ENCODE data around the gene NR5A2. TPM values are rescaled to one million over a fixed set of nuclear protein-coding genes. Genes with fewer than 3 reads are reported as not detected.

NR5A2 gene
- total RNA-seq, 1 donor from 2014 or later, result not detected

DNA sequence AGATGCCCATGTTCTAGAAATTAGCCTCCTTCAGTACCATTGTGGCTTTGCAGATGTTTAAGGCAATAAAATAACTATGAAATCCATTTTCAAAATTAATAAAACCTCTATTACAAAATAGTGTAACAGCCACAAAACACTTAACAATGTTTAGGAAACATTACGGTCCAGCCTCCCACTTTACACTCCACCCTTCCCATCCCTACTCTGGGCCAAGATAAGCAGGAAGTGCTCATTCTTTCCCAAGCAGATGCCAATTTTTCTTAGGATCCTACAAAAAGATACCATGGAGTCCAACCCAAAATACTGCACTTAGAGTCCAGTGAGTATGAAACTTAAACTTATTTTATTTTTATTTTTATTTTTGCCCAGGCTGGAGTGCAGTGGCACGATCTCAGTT is 150.8 kb downstream of the NR5A2 start:
- H3K9me3 ChIP-seq (ENCODE audit: low read depth), result no peaks in the 10 kb centered on the region
- TF ChIP-seq EZH2 (IDR thresholded peaks at IDR 0.05) (no peak), EZH2phosphoT487 (IDR thresholded peaks at IDR 0.05) (no peak)
- TF ChIP-seq, protein P1, sequence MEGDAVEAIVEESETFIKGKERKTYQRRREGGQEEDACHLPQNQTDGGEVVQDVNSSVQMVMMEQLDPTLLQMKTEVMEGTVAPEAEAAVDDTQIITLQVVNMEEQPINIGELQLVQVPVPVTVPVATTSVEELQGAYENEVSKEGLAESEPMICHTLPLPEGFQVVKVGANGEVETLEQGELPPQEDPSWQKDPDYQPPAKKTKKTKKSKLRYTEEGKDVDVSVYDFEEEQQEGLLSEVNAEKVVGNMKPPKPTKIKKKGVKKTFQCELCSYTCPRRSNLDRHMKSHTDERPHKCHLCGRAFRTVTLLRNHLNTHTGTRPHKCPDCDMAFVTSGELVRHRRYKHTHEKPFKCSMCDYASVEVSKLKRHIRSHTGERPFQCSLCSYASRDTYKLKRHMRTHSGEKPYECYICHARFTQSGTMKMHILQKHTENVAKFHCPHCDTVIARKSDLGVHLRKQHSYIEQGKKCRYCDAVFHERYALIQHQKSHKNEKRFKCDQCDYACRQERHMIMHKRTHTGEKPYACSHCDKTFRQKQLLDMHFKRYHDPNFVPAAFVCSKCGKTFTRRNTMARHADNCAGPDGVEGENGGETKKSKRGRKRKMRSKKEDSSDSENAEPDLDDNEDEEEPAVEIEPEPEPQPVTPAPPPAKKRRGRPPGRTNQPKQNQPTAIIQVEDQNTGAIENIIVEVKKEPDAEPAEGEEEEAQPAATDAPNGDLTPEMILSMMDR (IDR thresholded peaks at IDR 0.05), result no peak
- no peak overlapping the region for H2AFZ ChIP-seq (replicated peaks)
- Mint-ChIP-seq H3K27me3 (ENCODE audit: insufficient read depth, low read depth) (peaks cover 5% of the 10 kb centered on the region), H3K36me3 (no peaks in the 10 kb centered on the region), H3K4me3 (no peak overlapping the region), H3K4me1 (peaks cover 13% of the 10 kb centered on the region), H3K27ac (no peak overlapping the region), H3K9me3 (peaks cover 3% of the 10 kb centered on the region)
- no peak overlapping the region for H3K9ac ChIP-seq
- H3K4me3 ChIP-seq, result no peak overlapping the region
- H3K4me1 ChIP-seq, result peaks cover 10% of the 10 kb centered on the region
- no peaks in the 10 kb centered on the region for H3K79me2 ChIP-seq (ENCODE audit: low read depth)
- H3K27ac ChIP-seq, result no peak overlapping the region
- no peaks in the 10 kb centered on the region for H3F3A ChIP-seq (ENCODE audit: low read depth)
- H3K4me2 ChIP-seq, result no peak overlapping the region
- H3K36me3 ChIP-seq, result no peaks in the 10 kb centered on the region
- DNase-seq (ENCODE audit: low spot score), result no peak
- no peaks in the 10 kb centered on the region for H3K27me3 ChIP-seq
- H4K20me1 ChIP-seq (ENCODE audit: low read depth), result no peaks in the 10 kb centered on the region

DNA sequence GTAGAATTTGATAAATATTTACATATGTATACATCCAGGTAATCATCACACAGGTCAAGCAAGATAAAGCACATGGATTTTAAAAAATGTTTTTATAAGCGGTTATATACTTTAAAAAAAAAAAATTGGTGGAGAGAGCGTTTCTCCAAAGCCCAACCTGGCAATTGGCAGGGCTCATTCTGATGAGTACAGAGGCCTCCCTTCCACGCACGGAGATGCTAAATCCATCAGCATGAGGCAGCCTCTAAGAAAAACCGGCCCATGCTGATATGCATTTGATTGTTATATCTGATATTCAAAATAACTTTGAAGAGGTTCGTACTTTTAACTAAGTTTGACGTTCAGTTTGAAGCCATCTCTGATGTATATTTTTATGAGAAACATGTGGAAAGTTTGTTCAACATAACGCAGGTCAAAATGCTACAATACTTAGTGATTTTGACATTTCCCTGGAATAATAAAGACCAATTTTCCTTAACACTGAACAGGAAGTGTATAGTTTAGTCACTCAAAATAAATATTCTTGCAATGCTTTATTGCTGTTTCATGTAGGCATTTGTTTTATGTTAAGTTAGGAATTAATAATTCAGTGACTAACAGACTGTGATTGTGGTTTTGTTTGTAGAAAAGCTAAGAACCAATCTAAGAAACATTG is 151.7 kb downstream of the NR5A2 start:
- no peak overlapping the region for H3K4me3 Mint-ChIP-seq
- H3K79me2 ChIP-seq (ENCODE audit: low read depth), result no peaks in the 10 kb centered on the region
- no peak overlapping the region for H3K4me3 ChIP-seq
- no peaks in the 10 kb centered on the region for H4K20me1 ChIP-seq (ENCODE audit: low read depth)
- H3K9me3 Mint-ChIP-seq, result peaks cover 3% of the 10 kb centered on the region
- no peak overlapping the region for H3K9ac ChIP-seq
- no peak overlapping the region for H2AFZ ChIP-seq (replicated peaks)
- no peak overlapping the region for H3K4me2 ChIP-seq
- H3K36me3 ChIP-seq, result no peaks in the 10 kb centered on the region
- H3K27ac ChIP-seq, result no peak overlapping the region
- H3K27me3 Mint-ChIP-seq (ENCODE audit: insufficient read depth, low read depth), result peaks cover 6% of the 10 kb centered on the region
- no peak overlapping the region for H3K27ac Mint-ChIP-seq
- TF ChIP-seq EZH2phosphoT487 (IDR thresholded peaks at IDR 0.05) (no peak), EZH2 (IDR thresholded peaks at IDR 0.05) (no peak)
- TF ChIP-seq, protein P1 (IDR thresholded peaks at IDR 0.05), result no peak
- peaks cover 4% of the 10 kb centered on the region for H3K4me1 ChIP-seq
- H3K27me3 ChIP-seq, result no peaks in the 10 kb centered on the region
- no peaks in the 10 kb centered on the region for H3F3A ChIP-seq (ENCODE audit: low read depth)
- no peak for DNase-seq (ENCODE audit: low spot score)
- H3K4me1 Mint-ChIP-seq, result peaks cover 9% of the 10 kb centered on the region
- no peaks in the 10 kb centered on the region for H3K9me3 ChIP-seq (ENCODE audit: low read depth)
- no peaks in the 10 kb centered on the region for H3K36me3 Mint-ChIP-seq

DNA sequence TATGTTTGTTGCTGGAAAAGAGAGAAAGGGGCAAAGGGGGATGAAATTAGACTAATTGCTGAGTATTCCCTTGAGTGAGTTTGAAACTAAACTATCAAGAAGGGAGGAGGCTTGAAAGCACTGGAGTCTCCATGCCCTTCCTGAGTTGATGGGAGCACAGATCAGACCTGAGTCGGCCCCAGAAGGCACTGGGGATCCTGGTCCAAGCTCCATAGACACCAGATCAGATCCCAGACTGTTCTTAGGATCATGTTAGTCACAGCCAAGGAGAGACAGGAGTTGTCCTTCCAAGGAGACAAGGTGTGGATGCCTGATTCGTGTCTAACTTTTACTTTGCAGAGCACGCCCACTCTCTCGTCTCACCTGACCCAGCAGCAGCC is 152.3 kb downstream of the NR5A2 start:
- no peak overlapping the region for H3K4me3 Mint-ChIP-seq
- Histone ChIP-seq H3K4me2 (no peak overlapping the region), H3K27me3 (no peaks in the 10 kb centered on the region), H3K36me3 (no peaks in the 10 kb centered on the region), H3K4me3 (no peak overlapping the region), H4K20me1 (ENCODE audit: low read depth) (no peaks in the 10 kb centered on the region), H2AFZ (replicated peaks) (no peak overlapping the region), H3K4me1 (no peaks in the 10 kb centered on the region), H3K27ac (no peak overlapping the region), H3F3A (ENCODE audit: low read depth) (no peaks in the 10 kb centered on the region), H3K9ac (no peak overlapping the region), H3K79me2 (ENCODE audit: low read depth) (no peaks in the 10 kb centered on the region), H3K9me3 (ENCODE audit: low read depth) (no peaks in the 10 kb centered on the region)
- no peak overlapping the region for H3K27ac Mint-ChIP-seq
- H3K27me3 Mint-ChIP-seq (ENCODE audit: insufficient read depth, low read depth), result peaks cover 6% of the 10 kb centered on the region
- no peak for TF ChIP-seq EZH2 (IDR thresholded peaks at IDR 0.05)
- TF ChIP-seq, protein P1 (IDR thresholded peaks at IDR 0.05), result no peak
- no peak for TF ChIP-seq EZH2phosphoT487 (IDR thresholded peaks at IDR 0.05)
- no peaks in the 10 kb centered on the region for H3K36me3 Mint-ChIP-seq
- peaks cover 3% of the 10 kb centered on the region for H3K9me3 Mint-ChIP-seq
- H3K4me1 Mint-ChIP-seq, result peaks cover 8% of the 10 kb centered on the region
- DNase-seq (ENCODE audit: low spot score), result no peak

Measured in neural progenitor cell (in vitro differentiated cells).